Osteoblast (primary cell): ENCODE data around the gene ADGRD2. TPM values are rescaled to one million over a fixed set of nuclear protein-coding genes. Genes with fewer than 3 reads are reported as not detected.

Experiments used
- DNase-seq: peaks from one replicate; pipeline ENCODE4 v3.0.0; 2011; ENCODE audit warnings: low spot score, mixed read lengths; ENCODE audit not compliant: insufficient read length; ENCODE audit errors: missing footprints
- H2AFZ ChIP-seq: 2 replicates; pipeline ENCODE4 v1.6.0; 2011; ENCODE audit warnings: mild to moderate bottlenecking, low read length
- H3K27ac ChIP-seq: 2 replicates; pipeline ENCODE4 v1.5.1; 2011; ENCODE audit warnings: mild to moderate bottlenecking, low read depth, low read length, moderate library complexity
- H3K27me3 ChIP-seq: 2 replicates; pipeline ENCODE4 v1.6.0; 2012; ENCODE audit warnings: mild to moderate bottlenecking, control low read depth, inconsistent platforms, low read length, moderate library complexity; ENCODE audit not compliant: insufficient read depth
- H3K36me3 ChIP-seq: 2 replicates; pipeline ENCODE4 v1.5.1; 2011; ENCODE audit warnings: mild to moderate bottlenecking, low read length, control low read depth, moderate library complexity; ENCODE audit not compliant: insufficient read depth
- H3K4me1 ChIP-seq: 2 replicates; pipeline ENCODE4 v1.5.1; 2011; ENCODE audit warnings: mild to moderate bottlenecking, low read length, control low read depth, moderate library complexity; ENCODE audit not compliant: insufficient read depth
- H3K4me2 ChIP-seq: 2 replicates; pipeline ENCODE4 v1.6.0; 2011; ENCODE audit warnings: mild to moderate bottlenecking, low read length; ENCODE audit not compliant: insufficient read depth
- H3K4me3 ChIP-seq: fragments of 200-600 bp; sonication (generic); 3 replicates; pipeline ENCODE4 v1.5.1; 2012; ENCODE audit warnings: mild to moderate bottlenecking, low read length, inconsistent platforms; ENCODE audit not compliant: insufficient read depth
- H3K79me2 ChIP-seq: 2 replicates; pipeline ENCODE4 v1.6.0; 2012; ENCODE audit warnings: mild to moderate bottlenecking, low read length, control low read depth, inconsistent platforms; ENCODE audit not compliant: insufficient read depth
- H3K9me3 ChIP-seq: 2 replicates; pipeline ENCODE4 v1.5.1; 2011; ENCODE audit warnings: low read depth, low read length, control low read depth
- H4K20me1 ChIP-seq: 2 replicates; pipeline ENCODE4 v1.6.0; 2012; ENCODE audit warnings: mild to moderate bottlenecking, low read length, control low read depth; ENCODE audit not compliant: insufficient read depth
- CTCF ChIP-seq: IDR thresholded peaks from 2 replicates; pipeline ENCODE4 v1.5.1; 2011; ENCODE audit warnings: mild to moderate bottlenecking, low read depth, low read length, moderate library complexity; ENCODE audit errors: extremely low read depth
- total RNA-seq: library from RNA; depleted of rRNA; stranded (reverse); fragments of >200 nt; gene quantifications from 2 replicates; pipeline ENCODE4 v1.2.3, GENCODE V29; 2012

Gene ADGRD2
- total RNA-seq, 1 donor, result not detected

GRCh38 chr9:124480621-124480981 is 30.4 kb downstream of the ADGRD2 start:
- Histone ChIP-seq H3K4me3 (no peak overlapping the region), H3K27me3 (peaks cover 35% of the 10 kb centered on the region), H2AFZ (no peak overlapping the region), H3K36me3 (no peaks in the 10 kb centered on the region), H3K79me2 (no peaks in the 10 kb centered on the region), H3K4me1 (no peaks in the 10 kb centered on the region), H3K9me3 (no peaks in the 10 kb centered on the region), H3K27ac (no peak overlapping the region), H3K4me2 (no peak overlapping the region), H4K20me1 (peaks cover 4% of the 10 kb centered on the region)
- DNase-seq, result peak; percentile 98
- TF ChIP-seq CTCF, result peak; percentile 45

- Histone ChIP-seq H3K4me1 (no peaks in the 10 kb centered on the region), H3K27me3 (peaks cover 38% of the 10 kb centered on the region), H3K36me3 (no peaks in the 10 kb centered on the region), H3K4me2 (no peak overlapping the region), H3K27ac (no peak overlapping the region), H3K4me3 (no peak overlapping the region), H3K9me3 (no peaks in the 10 kb centered on the region), H3K79me2 (no peaks in the 10 kb centered on the region), H2AFZ (no peak overlapping the region), H4K20me1 (peaks cover 4% of the 10 kb centered on the region)
- TF ChIP-seq CTCF, result no peak
- DNase-seq, result no peak
These were observed 30.9 kb downstream of the ADGRD2 start for GRCh38 chr9:124481115-124481514.

GRCh38 chr9:124482431-124483031 is 32.3 kb downstream of the ADGRD2 start:
- Histone ChIP-seq H4K20me1 (peaks cover 4% of the 10 kb centered on the region), H3K9me3 (no peaks in the 10 kb centered on the region), H3K4me3 (no peak overlapping the region), H3K27ac (no peak overlapping the region), H3K27me3 (peaks cover 48% of the 10 kb centered on the region), H3K4me1 (no peaks in the 10 kb centered on the region), H3K36me3 (no peaks in the 10 kb centered on the region), H2AFZ (no peak overlapping the region), H3K4me2 (no peak overlapping the region), H3K79me2 (no peaks in the 10 kb centered on the region)
- TF ChIP-seq CTCF, result no peak
- no peak for DNase-seq

GRCh38 chr9:124483481-124483880 is 33.2 kb downstream of the ADGRD2 start:
- no peak overlapping the region for H2AFZ ChIP-seq
- no peak for DNase-seq
- no peaks in the 10 kb centered on the region for H3K36me3 ChIP-seq
- no peaks in the 10 kb centered on the region for H3K79me2 ChIP-seq
- H3K4me3 ChIP-seq, result no peak overlapping the region
- TF ChIP-seq CTCF, result no peak
- H3K27ac ChIP-seq, result no peak overlapping the region
- no peak overlapping the region for H3K4me2 ChIP-seq
- H4K20me1 ChIP-seq, result peaks cover 4% of the 10 kb centered on the region
- no peaks in the 10 kb centered on the region for H3K9me3 ChIP-seq
- peaks cover 50% of the 10 kb centered on the region for H3K27me3 ChIP-seq
- no peaks in the 10 kb centered on the region for H3K4me1 ChIP-seq
